Stimulated activated CD4-positive, alpha-beta T cell treated with anti-CD3 and anti-CD28 coated beads, Interleukin-1b, Interleukin-23, amount 100 ng/mL, for 1 hour (primary cell): ENCODE data around the gene ANKRD62.
"Not testable (repeated sequence)": the region's sequence is repeated elsewhere in the genome, so short reads cannot be mapped to it uniquely, and the experiment has no call there.

Experiments used
- DNase-seq, 2 donors: peaks; one replicate each; pipeline ENCODE4 v3.0.0-alpha.2; 2020; ENCODE audit warnings: low read depth in 2 of 2

ANKRD62 gene

GRCh38 chr18:12066910-12067511 lies 26.6 kb upstream of the ANKRD62 start:
- no peak for DNase-seq

- no peak for DNase-seq
These were observed 26.0 kb upstream of the ANKRD62 start for GRCh38 chr18:12067671-12068070.

- not testable (repeated sequence) for DNase-seq
These were observed 25.2 kb upstream of the ANKRD62 start for GRCh38 chr18:12068316-12068949.

GRCh38 chr18:12068950-12069320 lies 24.7 kb upstream of the ANKRD62 start:
- DNase-seq: no peak

- DNase-seq: not testable (repeated sequence)
These were observed 22.6 kb upstream of the ANKRD62 start for GRCh38 chr18:12071066-12071465.

GRCh38 chr18:12072996-12073395 lies 20.6 kb upstream of the ANKRD62 start:
- DNase-seq: no peak

- DNase-seq: no peak
These were observed 18.9 kb upstream of the ANKRD62 start for GRCh38 chr18:12074736-12075135.

GRCh38 chr18:12076424-12077140 lies 17.1 kb upstream of the ANKRD62 start:
- no peak for DNase-seq

GRCh38 chr18:12077994-12078393 lies 15.6 kb upstream of the ANKRD62 start:
- not testable (repeated sequence) for DNase-seq

- DNase-seq: no peak
These were observed 14.0 kb upstream of the ANKRD62 start for GRCh38 chr18:12079491-12080237.

- DNase-seq: no peak
These were observed 8.5 kb upstream of the ANKRD62 start for GRCh38 chr18:12085136-12085535.

- no peak for DNase-seq
These were observed 7.9 kb upstream of the ANKRD62 start for GRCh38 chr18:12085786-12086185.

GRCh38 chr18:12086249-12086648 lies 7.4 kb upstream of the ANKRD62 start:
- no peak for DNase-seq

GRCh38 chr18:12086677-12087470 lies 6.8 kb upstream of the ANKRD62 start:
- no peak for DNase-seq

- no peak for DNase-seq
These were observed 6.1 kb upstream of the ANKRD62 start for GRCh38 chr18:12087471-12088025.

GRCh38 chr18:12088096-12088495 lies 5.5 kb upstream of the ANKRD62 start:
- DNase-seq: no peak

- DNase-seq: no peak
These were observed 4.8 kb upstream of the ANKRD62 start for GRCh38 chr18:12088731-12089375.

GRCh38 chr18:12091538-12092141 lies 2.0 kb upstream of the ANKRD62 start:
- DNase-seq: no peak

- DNase-seq: no peak
These were observed 1.0 kb upstream of the ANKRD62 start for GRCh38 chr18:12092398-12093229.
